NCI-H82 (cell line): ENCODE measurements around the gene RAB10.
"Not testable (repeated sequence)": the region's sequence is repeated elsewhere in the genome, so short reads cannot be mapped to it uniquely, and the experiment has no call there.

Experiments
- DNase-seq: peaks from one replicate; lab custom pipeline; 2025; lab: John Stamatoyannopoulos, UW

Gene RAB10

GRCh38 chr2:26161926-26162325, 128.0 kb downstream of the RAB10 start:
- DNase-seq = no peak

- DNase-seq = peak; percentile 73
These were observed 129.1 kb downstream of the RAB10 start for GRCh38 chr2:26162963-26163362.

- DNase-seq = peak; percentile 25
These were observed 130.3 kb downstream of the RAB10 start for GRCh38 chr2:26164231-26164630.

- DNase-seq = no peak
These were observed 130.8 kb downstream of the RAB10 start for GRCh38 chr2:26164641-26165211.

GRCh38 chr2:26165403-26165802, 131.5 kb downstream of the RAB10 start:
- no peak for DNase-seq

GRCh38 chr2:26166541-26166940, 132.7 kb downstream of the RAB10 start:
- not testable (repeated sequence) for DNase-seq

GRCh38 chr2:26168785-26169184, 134.9 kb downstream of the RAB10 start:
- DNase-seq = no peak

- DNase-seq = no peak
These were observed 135.3 kb downstream of the RAB10 start for GRCh38 chr2:26169226-26169625.

- DNase-seq = no peak
These were observed 136.0 kb downstream of the RAB10 start for GRCh38 chr2:26169681-26170414.

GRCh38 chr2:26170795-26171194, 136.9 kb downstream of the RAB10 start:
- no peak for DNase-seq

- DNase-seq = peak; percentile 67
These were observed 138.4 kb downstream of the RAB10 start for GRCh38 chr2:26172189-26172870.

- DNase-seq = peak; percentile 67
These were observed 139.2 kb downstream of the RAB10 start, which contains the start of gene GAREM2 for GRCh38 chr2:26172871-26173775. Gene GAREM2 (plus strand): TSS chr2:26173088. CDS start chr2:26173221, 133 bp downstream.

GRCh38 chr2:26173776-26174482, 140.0 kb downstream of the RAB10 start:
- peak; percentile 41 for DNase-seq

- peak; percentile 40 for DNase-seq
These were observed 141.0 kb downstream of the RAB10 start for GRCh38 chr2:26174691-26175465.

GRCh38 chr2:26175466-26176278, 141.8 kb downstream of the RAB10 start:
- no peak for DNase-seq

GRCh38 chr2:26176279-26176615, 142.4 kb downstream of the RAB10 start:
- DNase-seq = no peak

GRCh38 chr2:26177122-26177521, 143.2 kb downstream of the RAB10 start:
- DNase-seq = no peak

- no peak for DNase-seq
These were observed 144.4 kb downstream of the RAB10 start for GRCh38 chr2:26178246-26178645.

GRCh38 chr2:26178746-26179436, 145.0 kb downstream of the RAB10 start:
- DNase-seq = no peak
